H7 (cell line): ENCODE data around the gene MYO1D. TPM values are rescaled to one million over a fixed set of nuclear protein-coding genes. Genes with fewer than 3 reads are reported as not detected.
A peak's percentile ranks its signal among the peaks of the same experiment; 100 is the strongest.
"Not testable (repeated sequence)": the region's sequence is repeated elsewhere in the genome, so short reads cannot be mapped to it uniquely, and the experiment has no call there.

ENCODE experiments used
- DNase-seq: peaks from one replicate; pipeline ENCODE4 v3.0.0; 2012
- H3K27me3 ChIP-seq: 2 replicates; pipeline ENCODE4 v1.6.0; 2011; ENCODE audit warnings: mild to moderate bottlenecking, low read length; ENCODE audit not compliant: control insufficient read depth, insufficient read depth
- H3K36me3 ChIP-seq: replicated peaks from 2 replicates; pipeline ENCODE4 v1.5.1; 2011; ENCODE audit warnings: low read length; ENCODE audit not compliant: control insufficient read depth, insufficient read depth
- H3K4me3 ChIP-seq: 2 replicates; pipeline ENCODE4 v1.5.1; 2011; ENCODE audit warnings: low read depth, mild to moderate bottlenecking, control low read depth, low read length, moderate library complexity; ENCODE audit not compliant: insufficient read depth
- total RNA-seq: library from RNA; depleted of rRNA; stranded (reverse); fragments of >200 nt; shearing (Covaris generic); gene quantifications from 2 replicates; pipeline ENCODE4 v1.2.3, GENCODE V29; 2014

The MYO1D gene
- total RNA-seq, 1 experiment from 2014 or later, result 15.6 TPM

DNA sequence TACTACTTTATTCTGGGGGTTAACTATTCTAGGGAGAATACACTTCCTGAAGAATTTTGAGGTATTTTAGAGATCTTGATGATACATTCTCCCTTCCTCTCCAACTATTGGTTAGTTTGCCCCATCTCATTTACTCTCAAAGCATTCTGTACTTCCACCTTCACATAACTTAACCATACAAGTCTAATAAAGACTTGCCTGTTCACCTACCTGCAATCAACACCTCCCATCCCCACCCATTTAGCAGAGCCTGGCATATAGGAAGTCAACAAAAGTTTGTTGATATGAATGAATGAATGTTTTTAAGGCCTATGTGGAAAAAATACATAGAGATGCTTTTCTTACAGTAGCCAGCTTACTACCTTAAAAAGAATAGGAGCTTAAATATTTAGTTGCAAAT, 50.8 kb downstream of the MYO1D start:
- Histone ChIP-seq H3K36me3 (no peaks in the 10 kb centered on the region), H3K27me3 (no peaks in the 10 kb centered on the region), H3K4me3 (no peak overlapping the region)
- DNase-seq, result no peak

GRCh38 chr17:32824334-32824733, 52.6 kb downstream of the MYO1D start:
- no peaks in the 10 kb centered on the region for H3K36me3 ChIP-seq
- no peak for DNase-seq
- H3K27me3 ChIP-seq, result no peaks in the 10 kb centered on the region
- no peak overlapping the region for H3K4me3 ChIP-seq

DNA sequence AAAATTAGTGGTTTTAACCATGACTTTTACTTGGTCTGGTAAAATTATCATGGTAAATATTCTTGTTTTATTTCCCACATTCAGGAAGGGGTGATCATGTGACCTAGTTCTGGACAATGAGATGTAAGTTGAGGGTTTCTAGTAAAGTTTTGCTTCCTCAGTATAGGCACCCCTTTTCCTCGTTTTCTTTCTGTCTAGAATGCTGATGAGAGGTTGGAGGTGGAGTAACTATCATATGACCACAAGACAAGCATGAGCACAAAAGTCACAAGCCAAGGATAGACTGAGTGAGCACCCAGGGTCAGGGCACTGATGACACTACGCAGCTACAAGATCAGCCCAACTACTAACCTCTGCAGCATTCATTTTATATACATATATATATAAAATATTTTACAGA, 53.9 kb downstream of the MYO1D start:
- peak; percentile 16 for DNase-seq
- Histone ChIP-seq H3K4me3 (0 out of 2 replicates have a peak overlapping the region, but pooled peaks have one; percentile 23), H3K27me3 (no peaks in the 10 kb centered on the region), H3K36me3 (no peaks in the 10 kb centered on the region)

- peak; percentile 66 for DNase-seq
These were observed 54.7 kb downstream of the MYO1D start for GRCh38 chr17:32821987-32822934.

DNA sequence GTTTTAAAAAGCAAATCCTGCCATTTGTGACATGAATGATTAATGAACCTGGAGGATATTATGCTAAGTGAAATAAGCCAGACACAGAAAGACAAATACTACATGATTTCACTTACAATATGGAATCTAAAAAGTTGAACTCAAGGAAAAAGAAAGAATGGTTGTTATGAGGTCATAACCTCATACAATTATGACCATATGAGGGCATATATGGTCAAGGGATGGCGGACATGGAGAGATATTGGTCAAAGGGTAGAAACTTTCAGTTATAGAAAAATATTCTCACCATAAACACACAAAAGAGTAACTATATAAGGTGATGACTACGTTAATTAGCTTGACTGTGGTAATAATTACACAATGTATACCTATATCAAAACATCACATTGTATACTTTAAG, 56.5 kb downstream of the MYO1D start:
- H3K36me3 ChIP-seq, result no peaks in the 10 kb centered on the region
- H3K4me3 ChIP-seq, result no peak overlapping the region
- DNase-seq, result no peak
- H3K27me3 ChIP-seq, result no peaks in the 10 kb centered on the region

More at GRCh38 chr17:32821987-32822934, 54.7 kb downstream of the MYO1D start:
- H3K27me3 ChIP-seq, H3K36me3 ChIP-seq: not testable (repeated sequence)
- H3K4me3 ChIP-seq, result peak overlapping the region; percentile 23

GRCh38 chr17:32819787-32820186, 57.1 kb downstream of the MYO1D start:
- no peak for DNase-seq
- H3K36me3 ChIP-seq, result no peaks in the 10 kb centered on the region
- H3K27me3 ChIP-seq, result no peaks in the 10 kb centered on the region
- no peak overlapping the region for H3K4me3 ChIP-seq

GRCh38 chr17:32819035-32819434, 57.9 kb downstream of the MYO1D start:
- Histone ChIP-seq H3K4me3 (no peak overlapping the region), H3K27me3 (no peaks in the 10 kb centered on the region), H3K36me3 (no peaks in the 10 kb centered on the region)
- DNase-seq, result no peak

DNA sequence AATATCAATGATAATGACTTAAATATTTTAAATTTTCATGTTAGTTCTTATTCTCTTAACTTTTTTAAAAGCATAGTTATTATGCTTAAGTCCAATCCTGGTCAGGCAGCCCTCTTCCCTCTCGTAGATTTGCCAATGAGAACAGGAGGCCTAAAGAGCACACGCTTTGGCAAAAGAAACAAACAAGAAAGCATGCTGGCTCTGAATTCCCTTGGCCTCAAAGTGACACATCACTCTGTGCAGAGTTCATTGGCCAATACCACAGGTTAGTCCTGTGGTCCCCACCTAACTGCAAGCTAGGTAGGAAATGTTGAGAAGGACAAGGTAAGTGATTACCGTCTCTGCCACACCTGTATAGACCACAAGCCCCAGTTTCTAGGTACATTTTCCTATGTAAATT, 61.5 kb downstream of the MYO1D start:
- no peaks in the 10 kb centered on the region for H3K36me3 ChIP-seq
- H3K27me3 ChIP-seq, result no peaks in the 10 kb centered on the region
- no peak overlapping the region for H3K4me3 ChIP-seq
- DNase-seq, result no peak

DNA sequence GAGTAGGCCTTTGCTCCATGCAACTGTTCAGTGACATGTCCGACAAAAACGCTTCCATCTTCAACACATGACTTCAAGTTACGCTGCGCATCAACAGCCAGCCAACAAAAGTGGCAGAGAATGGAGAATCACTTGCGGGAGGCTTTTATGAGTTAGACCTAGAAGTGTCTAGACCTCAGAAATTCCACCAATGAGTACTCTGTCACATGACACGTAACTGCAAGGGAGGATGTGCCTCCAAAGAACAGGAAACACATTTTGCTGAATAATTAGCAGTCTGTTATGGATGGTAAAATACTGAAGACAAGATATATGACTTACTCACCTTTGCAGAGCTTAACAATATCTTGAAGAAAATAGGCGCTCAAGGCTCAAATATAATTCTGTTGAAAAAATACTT, 62.1 kb downstream of the MYO1D start:
- DNase-seq, result no peak
- Histone ChIP-seq H3K4me3 (no peak overlapping the region), H3K27me3 (no peaks in the 10 kb centered on the region), H3K36me3 (no peaks in the 10 kb centered on the region)

DNA sequence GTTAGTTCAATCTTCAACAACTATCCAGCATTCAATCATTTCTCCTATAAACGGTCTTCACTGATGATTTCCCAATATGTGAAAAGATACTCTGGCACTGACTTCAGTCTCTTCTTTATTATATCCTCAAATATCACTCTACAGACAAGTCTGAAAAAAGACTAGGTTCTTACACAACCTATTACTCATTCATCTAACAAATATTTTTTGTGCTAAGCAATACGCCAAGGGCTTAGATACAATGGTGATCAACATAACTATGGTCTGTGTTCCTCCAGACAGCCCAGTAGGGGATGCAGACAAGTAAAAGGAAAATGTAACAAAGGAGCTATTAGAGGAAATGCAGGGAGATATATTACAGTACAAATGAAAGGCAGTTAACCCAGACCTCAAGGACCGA, 63.9 kb downstream of the MYO1D start:
- Histone ChIP-seq H3K36me3 (no peaks in the 10 kb centered on the region), H3K27me3 (no peaks in the 10 kb centered on the region), H3K4me3 (no peak overlapping the region)
- no peak for DNase-seq

DNA sequence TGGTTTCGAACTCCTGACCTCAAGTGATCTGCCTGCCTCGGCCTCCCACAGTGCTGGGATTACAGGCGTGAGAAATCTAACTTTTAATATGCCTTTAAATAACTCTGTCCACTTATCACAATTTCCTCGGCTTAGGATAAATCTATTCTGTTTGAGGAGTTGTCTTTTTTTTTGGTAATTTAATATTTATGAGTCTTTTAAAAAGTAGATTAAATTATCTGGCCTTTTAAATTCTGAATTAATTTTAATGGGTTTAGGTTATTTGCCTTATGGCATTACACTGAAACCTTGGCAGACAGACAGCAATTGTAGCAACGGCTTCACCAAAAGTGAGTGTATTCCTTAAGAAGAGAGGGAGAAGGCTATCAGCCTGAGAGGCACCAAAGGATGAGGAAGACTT, 66.2 kb downstream of the MYO1D start:
- no peak for DNase-seq
- Histone ChIP-seq H3K4me3 (no peak overlapping the region), H3K27me3 (no peaks in the 10 kb centered on the region), H3K36me3 (no peaks in the 10 kb centered on the region)

- H3K4me3 ChIP-seq, result no peak overlapping the region
- no peaks in the 10 kb centered on the region for H3K27me3 ChIP-seq
- no peak for DNase-seq
- no peaks in the 10 kb centered on the region for H3K36me3 ChIP-seq
These were observed 69.3 kb downstream of the MYO1D start for GRCh38 chr17:32807577-32807976.

GRCh38 chr17:32806646-32807045, 70.3 kb downstream of the MYO1D start:
- Histone ChIP-seq H3K27me3 (no peaks in the 10 kb centered on the region), H3K4me3 (no peak overlapping the region), H3K36me3 (no peaks in the 10 kb centered on the region)
- DNase-seq, result no peak

DNA sequence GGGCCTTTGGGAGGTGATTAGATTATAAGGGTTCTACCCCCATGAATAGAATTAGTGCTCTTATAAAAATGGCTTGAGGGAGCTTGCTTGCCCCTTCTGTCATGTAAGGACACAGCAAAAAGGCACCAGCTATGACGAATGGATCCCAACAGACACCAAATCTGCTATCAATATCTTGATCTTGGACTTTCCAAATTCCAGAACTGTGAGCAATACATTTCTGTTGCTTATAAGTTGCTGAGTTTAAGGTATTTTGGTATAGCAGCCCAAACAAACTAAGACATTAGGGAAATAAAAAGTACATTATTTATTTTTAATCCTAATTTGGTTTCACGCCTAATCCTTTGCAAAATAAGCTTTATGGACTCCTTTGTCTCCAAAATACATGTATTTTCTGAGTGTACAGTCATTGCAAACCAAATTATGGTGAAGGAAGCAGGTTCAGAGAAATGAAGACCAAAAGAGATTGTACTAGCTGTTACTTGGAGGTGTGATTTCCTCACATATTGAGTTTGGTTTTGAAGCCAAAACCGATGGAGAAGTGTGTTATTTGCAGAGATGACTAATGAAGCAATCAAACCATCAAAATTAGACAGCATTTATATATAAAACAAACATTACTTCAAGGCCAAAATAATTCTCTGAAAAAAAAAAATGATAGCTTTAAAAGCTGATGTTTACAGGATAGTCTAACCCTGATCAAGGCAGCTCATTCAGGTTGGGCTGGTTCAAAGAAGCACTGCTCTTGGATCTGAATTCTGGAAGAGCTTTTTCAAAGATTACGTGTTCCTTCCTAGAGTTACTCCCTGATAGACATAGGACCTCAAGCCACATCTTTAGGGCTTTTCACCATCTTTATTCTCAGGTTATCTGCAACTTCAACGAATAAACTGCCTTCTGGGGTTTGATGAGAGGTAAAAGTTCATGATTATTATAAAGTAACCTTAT, 71.6 kb downstream of the MYO1D start:
- no peak overlapping the region for H3K4me3 ChIP-seq
- no peaks in the 10 kb centered on the region for H3K36me3 ChIP-seq
- no peak for DNase-seq
- no peaks in the 10 kb centered on the region for H3K27me3 ChIP-seq

- Histone ChIP-seq H3K27me3 (no peaks in the 10 kb centered on the region), H3K36me3 (no peaks in the 10 kb centered on the region), H3K4me3 (no peak overlapping the region)
- DNase-seq, result no peak
These were observed 73.4 kb downstream of the MYO1D start for GRCh38 chr17:32803544-32803943.
